SK-N-MC (cell line): Measurements from ENCODE around the gene MAML2.

Experiments
- EZH2 ChIP-seq: fragments of 200-600 bp; sonication (generic); IDR thresholded peaks from one replicate; pipeline ENCODE4 v1.6.1; 2017; ENCODE audit warnings: antibody characterized with exemption
- FOXP2 ChIP-seq: optimal IDR thresholded peaks from 2 replicates; pipeline ENCODE3; 2011; ENCODE audit warnings: mild to moderate bottlenecking, moderate library complexity; ENCODE audit not compliant: insufficient read depth; ENCODE audit errors: extremely low read length, control extremely low read depth
- POLR2AphosphoS5 ChIP-seq: IDR thresholded peaks from 2 replicates; pipeline ENCODE4 v1.6.1; 2012; ENCODE audit warnings: mild to moderate bottlenecking, low read depth, low read length, borderline replicate concordance

GRCh38 chr11:96075532-96075959 is 267.4 kb downstream of the MAML2 start:
- TF ChIP-seq POLR2AphosphoS5 (no peak), EZH2 (no peak), FOXP2 (no peak)
